Measurements from ENCODE around the gene USP49.

Gene USP49

DNA sequence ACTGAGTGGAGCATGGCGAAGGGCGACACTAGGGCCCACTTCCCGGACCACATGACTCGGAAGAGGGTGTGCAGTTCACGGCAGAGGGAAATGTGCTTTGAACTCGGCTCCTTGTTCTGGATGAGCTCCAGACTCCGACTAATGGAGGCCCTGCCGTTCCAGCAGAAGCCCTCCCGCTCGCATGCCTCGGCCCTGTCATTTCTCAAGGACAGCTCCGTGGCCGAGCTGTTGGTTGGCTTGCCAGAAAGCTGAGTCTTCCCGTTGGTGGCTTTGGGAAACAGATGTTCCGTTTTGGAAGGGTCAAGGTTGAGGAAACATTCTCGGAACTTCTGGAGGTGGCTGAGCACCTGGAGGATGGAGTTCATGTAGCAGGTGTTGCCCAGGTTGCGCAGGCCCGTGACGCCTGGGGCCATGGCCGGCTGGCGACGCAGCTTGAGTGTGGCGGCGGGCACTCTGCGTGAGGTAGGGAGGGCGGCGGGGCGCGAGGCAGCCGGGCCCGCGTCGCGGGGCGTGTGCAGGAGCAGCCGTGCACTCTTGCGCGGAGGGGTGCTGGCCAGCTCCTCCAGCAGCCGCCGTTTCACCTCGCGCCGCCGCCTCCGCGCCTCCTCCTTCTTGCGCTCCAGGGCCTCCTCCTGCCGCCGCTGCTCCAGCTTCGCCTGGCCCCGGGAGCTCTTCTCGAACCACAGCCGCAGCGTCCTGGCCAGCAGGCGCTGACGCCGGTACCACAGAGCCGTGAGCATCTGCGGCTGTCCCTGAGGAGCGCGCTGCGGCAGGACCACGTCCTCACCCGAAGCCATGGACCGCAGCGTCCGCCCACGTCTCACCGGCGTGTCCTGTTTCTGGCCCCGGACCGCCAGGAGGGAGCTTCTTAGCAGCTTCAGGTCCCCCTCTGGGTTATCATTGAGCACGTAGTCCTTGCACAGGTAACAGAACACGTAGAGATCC lies 89.1 kb downstream of the USP49 start:
- DNase-seq (ENCODE audit: low read depth in 1 of 2, low spot score in 1 of 2): no peak
- Histone ChIP-seq H3K27me3 (ENCODE audit: insufficient read depth, poor library complexity, severe bottlenecking) (no peaks in the 10 kb centered on the region), H3K27ac (replicated peaks) (no peak overlapping the region), H3K4me3 (replicated peaks; ENCODE audit: insufficient read depth, low read length) (no peak overlapping the region)
- TF ChIP-seq, protein P1, sequence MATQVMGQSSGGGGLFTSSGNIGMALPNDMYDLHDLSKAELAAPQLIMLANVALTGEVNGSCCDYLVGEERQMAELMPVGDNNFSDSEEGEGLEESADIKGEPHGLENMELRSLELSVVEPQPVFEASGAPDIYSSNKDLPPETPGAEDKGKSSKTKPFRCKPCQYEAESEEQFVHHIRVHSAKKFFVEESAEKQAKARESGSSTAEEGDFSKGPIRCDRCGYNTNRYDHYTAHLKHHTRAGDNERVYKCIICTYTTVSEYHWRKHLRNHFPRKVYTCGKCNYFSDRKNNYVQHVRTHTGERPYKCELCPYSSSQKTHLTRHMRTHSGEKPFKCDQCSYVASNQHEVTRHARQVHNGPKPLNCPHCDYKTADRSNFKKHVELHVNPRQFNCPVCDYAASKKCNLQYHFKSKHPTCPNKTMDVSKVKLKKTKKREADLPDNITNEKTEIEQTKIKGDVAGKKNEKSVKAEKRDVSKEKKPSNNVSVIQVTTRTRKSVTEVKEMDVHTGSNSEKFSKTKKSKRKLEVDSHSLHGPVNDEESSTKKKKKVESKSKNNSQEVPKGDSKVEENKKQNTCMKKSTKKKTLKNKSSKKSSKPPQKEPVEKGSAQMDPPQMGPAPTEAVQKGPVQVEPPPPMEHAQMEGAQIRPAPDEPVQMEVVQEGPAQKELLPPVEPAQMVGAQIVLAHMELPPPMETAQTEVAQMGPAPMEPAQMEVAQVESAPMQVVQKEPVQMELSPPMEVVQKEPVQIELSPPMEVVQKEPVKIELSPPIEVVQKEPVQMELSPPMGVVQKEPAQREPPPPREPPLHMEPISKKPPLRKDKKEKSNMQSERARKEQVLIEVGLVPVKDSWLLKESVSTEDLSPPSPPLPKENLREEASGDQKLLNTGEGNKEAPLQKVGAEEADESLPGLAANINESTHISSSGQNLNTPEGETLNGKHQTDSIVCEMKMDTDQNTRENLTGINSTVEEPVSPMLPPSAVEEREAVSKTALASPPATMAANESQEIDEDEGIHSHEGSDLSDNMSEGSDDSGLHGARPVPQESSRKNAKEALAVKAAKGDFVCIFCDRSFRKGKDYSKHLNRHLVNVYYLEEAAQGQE (IDR thresholded peaks at IDR 0.05; ENCODE audit: insufficient replicate concordance, low read depth): no peak
- TF ChIP-seq, protein P2, sequence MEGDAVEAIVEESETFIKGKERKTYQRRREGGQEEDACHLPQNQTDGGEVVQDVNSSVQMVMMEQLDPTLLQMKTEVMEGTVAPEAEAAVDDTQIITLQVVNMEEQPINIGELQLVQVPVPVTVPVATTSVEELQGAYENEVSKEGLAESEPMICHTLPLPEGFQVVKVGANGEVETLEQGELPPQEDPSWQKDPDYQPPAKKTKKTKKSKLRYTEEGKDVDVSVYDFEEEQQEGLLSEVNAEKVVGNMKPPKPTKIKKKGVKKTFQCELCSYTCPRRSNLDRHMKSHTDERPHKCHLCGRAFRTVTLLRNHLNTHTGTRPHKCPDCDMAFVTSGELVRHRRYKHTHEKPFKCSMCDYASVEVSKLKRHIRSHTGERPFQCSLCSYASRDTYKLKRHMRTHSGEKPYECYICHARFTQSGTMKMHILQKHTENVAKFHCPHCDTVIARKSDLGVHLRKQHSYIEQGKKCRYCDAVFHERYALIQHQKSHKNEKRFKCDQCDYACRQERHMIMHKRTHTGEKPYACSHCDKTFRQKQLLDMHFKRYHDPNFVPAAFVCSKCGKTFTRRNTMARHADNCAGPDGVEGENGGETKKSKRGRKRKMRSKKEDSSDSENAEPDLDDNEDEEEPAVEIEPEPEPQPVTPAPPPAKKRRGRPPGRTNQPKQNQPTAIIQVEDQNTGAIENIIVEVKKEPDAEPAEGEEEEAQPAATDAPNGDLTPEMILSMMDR (IDR thresholded peaks at IDR 0.05; ENCODE audit: insufficient read depth, low read length): no peak
- TF ChIP-seq GABPA (IDR thresholded peaks at IDR 0.05; ENCODE audit: low read depth) (no peak), SPI1 (IDR thresholded peaks at IDR 0.05; ENCODE audit: borderline replicate concordance, low read depth) (no peak), POLR2AphosphoS5 (IDR thresholded peaks at IDR 0.05; ENCODE audit: low read depth) (no peak)

DNA sequence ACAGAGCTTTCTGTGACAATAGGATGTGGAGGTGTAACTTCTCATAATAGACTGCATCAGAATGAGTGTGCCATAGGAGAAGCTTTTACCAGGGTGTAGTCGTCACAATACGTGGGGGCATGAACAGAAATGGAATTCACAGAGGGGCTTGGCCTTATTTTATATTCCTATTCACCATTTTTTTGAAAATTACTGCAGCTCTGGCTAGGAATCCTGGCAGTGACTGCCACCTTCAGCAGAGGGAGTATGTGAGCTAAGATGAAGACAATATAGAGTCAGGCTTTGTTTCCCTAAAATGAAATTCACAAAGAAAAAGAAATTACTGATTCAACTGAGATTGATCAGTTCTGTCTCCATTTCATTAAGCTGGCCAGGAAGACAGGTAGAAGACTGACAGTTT lies 93.8 kb downstream of the USP49 start:
- Histone ChIP-seq H3K27me3 (ENCODE audit: insufficient read depth, poor library complexity, severe bottlenecking) (no peaks in the 10 kb centered on the region), H3K4me3 (replicated peaks; ENCODE audit: insufficient read depth, low read length) (no peak overlapping the region), H3K27ac (replicated peaks) (no peak overlapping the region)
- TF ChIP-seq SPI1 (IDR thresholded peaks at IDR 0.05; ENCODE audit: borderline replicate concordance, low read depth) (no peak), POLR2AphosphoS5 (IDR thresholded peaks at IDR 0.05; ENCODE audit: low read depth) (no peak), GABPA (IDR thresholded peaks at IDR 0.05; ENCODE audit: low read depth) (no peak)
- TF ChIP-seq, protein P2 (IDR thresholded peaks at IDR 0.05; ENCODE audit: insufficient read depth, low read length): peak; percentile 26
- TF ChIP-seq, protein P1 (IDR thresholded peaks at IDR 0.05; ENCODE audit: insufficient replicate concordance, low read depth): no peak
- no peak for DNase-seq (ENCODE audit: low read depth in 1 of 2, low spot score in 1 of 2)

DNA sequence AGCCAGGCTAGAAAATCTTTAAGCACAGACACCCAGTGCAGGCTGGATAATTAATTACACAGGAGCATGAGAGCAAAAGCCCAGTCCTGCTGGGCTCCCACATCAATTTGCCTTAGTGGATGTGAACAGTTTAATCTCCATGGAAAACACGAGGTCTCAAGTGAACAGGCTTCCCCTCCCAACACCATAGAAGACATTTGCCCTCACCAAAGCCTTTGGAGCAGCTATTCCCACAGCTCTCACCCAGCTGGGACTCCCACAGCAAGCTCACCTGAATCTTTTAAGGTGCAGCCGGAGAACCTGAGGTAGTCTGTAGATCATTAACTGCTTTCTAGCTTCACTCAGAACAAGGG lies 95.6 kb downstream of the USP49 start:
- H3K27me3 ChIP-seq (ENCODE audit: insufficient read depth, poor library complexity, severe bottlenecking): no peaks in the 10 kb centered on the region
- DNase-seq (ENCODE audit: low read depth in 1 of 2, low spot score in 1 of 2): no peak
- H3K4me3 ChIP-seq (replicated peaks; ENCODE audit: insufficient read depth, low read length): no peak overlapping the region
- TF ChIP-seq, protein P2 (IDR thresholded peaks at IDR 0.05; ENCODE audit: insufficient read depth, low read length): no peak
- TF ChIP-seq POLR2AphosphoS5 (IDR thresholded peaks at IDR 0.05; ENCODE audit: low read depth) (no peak), SPI1 (IDR thresholded peaks at IDR 0.05; ENCODE audit: borderline replicate concordance, low read depth) (no peak), GABPA (IDR thresholded peaks at IDR 0.05; ENCODE audit: low read depth) (no peak)
- TF ChIP-seq, protein P1 (IDR thresholded peaks at IDR 0.05; ENCODE audit: insufficient replicate concordance, low read depth): no peak
- H3K27ac ChIP-seq (replicated peaks): no peak overlapping the region
